ENCODE measurements around the gene PLEKHA1.

Gene PLEKHA1

GRCh38 chr10:122381680-122382079 lies 7.2 kb downstream of the PLEKHA1 start:
- H3K9me3 Mint-ChIP-seq (ENCODE audit: low read depth), result peaks cover 7% of the 10 kb centered on the region
- H3K27ac Mint-ChIP-seq, result peak overlapping the region; percentile 73
- H3K36me3 Mint-ChIP-seq, result peaks cover 11% of the 10 kb centered on the region
- peaks cover 71% of the 10 kb centered on the region for H3K4me1 Mint-ChIP-seq (ENCODE audit: low read depth)
- no peaks in the 10 kb centered on the region for H3K27me3 Mint-ChIP-seq
- H3K4me3 Mint-ChIP-seq, result no peak overlapping the region

- Mint-ChIP-seq H3K36me3 (peaks cover 18% of the 10 kb centered on the region), H3K4me1 (ENCODE audit: low read depth) (peaks cover 71% of the 10 kb centered on the region), H3K27ac (no peak overlapping the region), H3K4me3 (no peak overlapping the region), H3K27me3 (no peaks in the 10 kb centered on the region), H3K9me3 (ENCODE audit: low read depth) (peaks cover 3% of the 10 kb centered on the region)
Observed at GRCh38 chr10:122386514-122386913, 12.0 kb downstream of the PLEKHA1 start.

- peak overlapping the region; percentile 61 for H3K27ac Mint-ChIP-seq
- H3K36me3 Mint-ChIP-seq, result peaks cover 23% of the 10 kb centered on the region
- peaks cover 3% of the 10 kb centered on the region for H3K9me3 Mint-ChIP-seq (ENCODE audit: low read depth)
- H3K27me3 Mint-ChIP-seq, result no peaks in the 10 kb centered on the region
- H3K4me3 Mint-ChIP-seq, result no peak overlapping the region
- H3K4me1 Mint-ChIP-seq (ENCODE audit: low read depth), result peaks cover 69% of the 10 kb centered on the region
Observed at GRCh38 chr10:122387572-122387971, 13.1 kb downstream of the PLEKHA1 start.

- Mint-ChIP-seq H3K9me3 (ENCODE audit: low read depth) (peaks cover 3% of the 10 kb centered on the region), H3K4me3 (peak overlapping the region; percentile 43), H3K36me3 (peaks cover 23% of the 10 kb centered on the region), H3K4me1 (ENCODE audit: low read depth) (peaks cover 67% of the 10 kb centered on the region), H3K27ac (peak overlapping the region; percentile 68), H3K27me3 (no peaks in the 10 kb centered on the region)
Observed at GRCh38 chr10:122388287-122388997, 13.9 kb downstream of the PLEKHA1 start.

- no peak overlapping the region for H3K4me3 Mint-ChIP-seq
Observed at GRCh38 chr10:122390271-122390670, 15.8 kb downstream of the PLEKHA1 start.

GRCh38 chr10:122390679-122391078 lies 16.2 kb downstream of the PLEKHA1 start:
- Mint-ChIP-seq H3K4me1 (ENCODE audit: low read depth) (peaks cover 65% of the 10 kb centered on the region), H3K36me3 (peaks cover 34% of the 10 kb centered on the region), H3K27me3 (no peaks in the 10 kb centered on the region), H3K27ac (no peak overlapping the region), H3K9me3 (ENCODE audit: low read depth) (peaks cover 3% of the 10 kb centered on the region), H3K4me3 (no peak overlapping the region)

More at GRCh38 chr10:122390271-122390670, 15.8 kb downstream of the PLEKHA1 start:
- Mint-ChIP-seq H3K9me3 (ENCODE audit: low read depth) (peaks cover 3% of the 10 kb centered on the region), H3K4me1 (ENCODE audit: low read depth) (peaks cover 67% of the 10 kb centered on the region), H3K27ac (no peak overlapping the region), H3K36me3 (peaks cover 32% of the 10 kb centered on the region), H3K27me3 (no peaks in the 10 kb centered on the region)

- peaks cover 38% of the 10 kb centered on the region for H3K36me3 Mint-ChIP-seq
- peaks cover 56% of the 10 kb centered on the region for H3K4me1 Mint-ChIP-seq (ENCODE audit: low read depth)
- peaks cover 3% of the 10 kb centered on the region for H3K9me3 Mint-ChIP-seq (ENCODE audit: low read depth)
- no peaks in the 10 kb centered on the region for H3K27me3 Mint-ChIP-seq
- no peak overlapping the region for H3K27ac Mint-ChIP-seq
- H3K4me3 Mint-ChIP-seq, result no peak overlapping the region
Observed at GRCh38 chr10:122391875-122392274, 17.4 kb downstream of the PLEKHA1 start.

GRCh38 chr10:122392835-122393234 lies 18.3 kb downstream of the PLEKHA1 start:
- no peaks in the 10 kb centered on the region for H3K27me3 Mint-ChIP-seq
- H3K9me3 Mint-ChIP-seq (ENCODE audit: low read depth), result no peaks in the 10 kb centered on the region
- no peak overlapping the region for H3K4me3 Mint-ChIP-seq
- peaks cover 54% of the 10 kb centered on the region for H3K4me1 Mint-ChIP-seq (ENCODE audit: low read depth)
- no peak overlapping the region for H3K27ac Mint-ChIP-seq
- H3K36me3 Mint-ChIP-seq, result peaks cover 38% of the 10 kb centered on the region

- Mint-ChIP-seq H3K4me1 (ENCODE audit: low read depth) (peaks cover 52% of the 10 kb centered on the region), H3K36me3 (peaks cover 38% of the 10 kb centered on the region), H3K27me3 (no peaks in the 10 kb centered on the region)
Observed at GRCh38 chr10:122393288-122393687, 18.8 kb downstream of the PLEKHA1 start.

GRCh38 chr10:122402548-122403131 lies 28.1 kb downstream of the PLEKHA1 start:
- Mint-ChIP-seq H3K4me1 (ENCODE audit: low read depth) (peaks cover 34% of the 10 kb centered on the region), H3K9me3 (ENCODE audit: low read depth) (no peaks in the 10 kb centered on the region), H3K27me3 (no peaks in the 10 kb centered on the region), H3K4me3 (no peak overlapping the region), H3K36me3 (peaks cover 6% of the 10 kb centered on the region), H3K27ac (no peak overlapping the region)

More at GRCh38 chr10:122393288-122393687, 18.8 kb downstream of the PLEKHA1 start:
- Mint-ChIP-seq H3K4me3 (no peak overlapping the region), H3K27ac (no peak overlapping the region), H3K9me3 (ENCODE audit: low read depth) (no peaks in the 10 kb centered on the region)

GRCh38 chr10:122404576-122404975 lies 30.1 kb downstream of the PLEKHA1 start:
- Mint-ChIP-seq H3K27me3 (no peaks in the 10 kb centered on the region), H3K9me3 (ENCODE audit: low read depth) (no peaks in the 10 kb centered on the region), H3K27ac (peak overlapping the region; percentile 3), H3K36me3 (peaks cover 6% of the 10 kb centered on the region), H3K4me1 (ENCODE audit: low read depth) (peaks cover 37% of the 10 kb centered on the region), H3K4me3 (no peak overlapping the region)

GRCh38 chr10:122407375-122408125 lies 33.0 kb downstream of the PLEKHA1 start:
- H3K4me3 Mint-ChIP-seq, result peak overlapping the region; percentile 38
- peak overlapping the region; percentile 86 for H3K27ac Mint-ChIP-seq
- peaks cover 12% of the 10 kb centered on the region for H3K36me3 Mint-ChIP-seq
- H3K4me1 Mint-ChIP-seq (ENCODE audit: low read depth), result peaks cover 48% of the 10 kb centered on the region
- H3K27me3 Mint-ChIP-seq, result no peaks in the 10 kb centered on the region
- H3K9me3 Mint-ChIP-seq (ENCODE audit: low read depth), result no peaks in the 10 kb centered on the region

- H3K4me3 Mint-ChIP-seq, result no peak overlapping the region
- peaks cover 31% of the 10 kb centered on the region for H3K36me3 Mint-ChIP-seq
- H3K27ac Mint-ChIP-seq, result no peak overlapping the region
- no peaks in the 10 kb centered on the region for H3K9me3 Mint-ChIP-seq (ENCODE audit: low read depth)
- no peaks in the 10 kb centered on the region for H3K27me3 Mint-ChIP-seq
- H3K4me1 Mint-ChIP-seq (ENCODE audit: low read depth), result peaks cover 55% of the 10 kb centered on the region
Observed at GRCh38 chr10:122413327-122413726, 38.8 kb downstream of the PLEKHA1 start.

GRCh38 chr10:122417667-122418066 lies 43.2 kb downstream of the PLEKHA1 start:
- Mint-ChIP-seq H3K4me3 (peak overlapping the region; percentile 64), H3K36me3 (peaks cover 35% of the 10 kb centered on the region), H3K4me1 (ENCODE audit: low read depth) (peaks cover 82% of the 10 kb centered on the region), H3K9me3 (ENCODE audit: low read depth) (no peaks in the 10 kb centered on the region), H3K27me3 (no peaks in the 10 kb centered on the region), H3K27ac (peak overlapping the region; percentile 83)

- peaks cover 33% of the 10 kb centered on the region for H3K36me3 Mint-ChIP-seq
- H3K9me3 Mint-ChIP-seq (ENCODE audit: low read depth), result no peaks in the 10 kb centered on the region
- peaks cover 89% of the 10 kb centered on the region for H3K4me1 Mint-ChIP-seq (ENCODE audit: low read depth)
- H3K4me3 Mint-ChIP-seq, result no peak overlapping the region
- peak overlapping the region; percentile 28 for H3K27ac Mint-ChIP-seq
- no peaks in the 10 kb centered on the region for H3K27me3 Mint-ChIP-seq
Observed at GRCh38 chr10:122419016-122419415, 44.5 kb downstream of the PLEKHA1 start.
